ENCODE results near the gene RPS6KL1.

Gene RPS6KL1

GRCh38 chr14:74881431-74882102 is 41.5 kb downstream of the RPS6KL1 start, which contains the start of gene DLST:
TSS of gene DLST (plus strand) at chr14:74881916. CDS start at chr14:74881954, 38 bp downstream.
- DNase-seq, result peak; percentile 85

GRCh38 chr14:74879427-74880182 is 43.5 kb downstream of the RPS6KL1 start:
- no peak for DNase-seq

- DNase-seq, result peak; percentile 61
Measured at GRCh38 chr14:74875941-74876913, 46.8 kb downstream of the RPS6KL1 start, which contains the start of gene PROX2. TSS of gene PROX2 (minus strand) at chr14:74876145. CDS start at chr14:74863834, 12,311 bp downstream.

GRCh38 chr14:74875204-74875603 is 47.9 kb downstream of the RPS6KL1 start:
- DNase-seq, result no peak

- DNase-seq, result no peak
Measured at GRCh38 chr14:74871819-74872218, 51.2 kb downstream of the RPS6KL1 start.

- no peak for DNase-seq
Measured at GRCh38 chr14:74868739-74869138, 54.3 kb downstream of the RPS6KL1 start.

- no peak for DNase-seq
Measured at GRCh38 chr14:74867673-74868072, 55.4 kb downstream of the RPS6KL1 start.

GRCh38 chr14:74866708-74867389 is 56.2 kb downstream of the RPS6KL1 start:
- no peak for DNase-seq

GRCh38 chr14:74865156-74865555 is 57.9 kb downstream of the RPS6KL1 start:
- DNase-seq, result no peak

- DNase-seq, result no peak
Measured at GRCh38 chr14:74864198-74864597, 58.9 kb downstream of the RPS6KL1 start.

- DNase-seq, result no peak
Measured at GRCh38 chr14:74863274-74863673, 59.8 kb downstream of the RPS6KL1 start.

GRCh38 chr14:74861734-74862090 is 61.3 kb downstream of the RPS6KL1 start:
- no peak for DNase-seq

GRCh38 chr14:74860899-74861733 is 61.9 kb downstream of the RPS6KL1 start:
- DNase-seq, result peak; percentile 86

- no peak for DNase-seq
Measured at GRCh38 chr14:74859757-74860552, 63.1 kb downstream of the RPS6KL1 start.

GRCh38 chr14:74858022-74858421 is 65.0 kb downstream of the RPS6KL1 start:
- DNase-seq, result no peak

- DNase-seq, result no peak
Measured at GRCh38 chr14:74856366-74856765, 66.7 kb downstream of the RPS6KL1 start.

- DNase-seq, result no peak
Measured at GRCh38 chr14:74855945-74856344, 67.1 kb downstream of the RPS6KL1 start.

GRCh38 chr14:74855021-74855420 is 68.0 kb downstream of the RPS6KL1 start:
- DNase-seq, result no peak
